DMS114 treated with DMSO at 0.1 percent for 48 hours (cell line): Measurements from ENCODE around the gene IDH3B.
A peak's percentile ranks its signal among the peaks of the same experiment; 100 is the strongest.

ENCODE experiments used
- DNase-seq: peaks from one replicate; lab custom pipeline; 2025; ENCODE audit not compliant: unreplicated experiment; lab: John Stamatoyannopoulos, UW

Gene IDH3B

GRCh38 chr20:2658414-2659354 is 5.3 kb downstream of the IDH3B start:
- DNase-seq: peak; percentile 22

GRCh38 chr20:2657674-2658073 is 6.3 kb downstream of the IDH3B start:
- DNase-seq: no peak

- no peak for DNase-seq
These were observed 6.8 kb downstream of the IDH3B start for GRCh38 chr20:2657241-2657640.

GRCh38 chr20:2656471-2657117 is 7.4 kb downstream of the IDH3B start:
- no peak for DNase-seq

- DNase-seq: no peak
These were observed 8.5 kb downstream of the IDH3B start for GRCh38 chr20:2655331-2656116.

- no peak for DNase-seq
These were observed 9.2 kb downstream of the IDH3B start for GRCh38 chr20:2654831-2655230.

- DNase-seq: no peak
These were observed 9.6 kb downstream of the IDH3B start for GRCh38 chr20:2654384-2654822.

GRCh38 chr20:2653556-2654383 is 10.2 kb downstream of the IDH3B start:
- no peak for DNase-seq

- DNase-seq: no peak
These were observed 11.1 kb downstream of the IDH3B start for GRCh38 chr20:2652724-2653555.

GRCh38 chr20:2651772-2652723 is 12.0 kb downstream of the IDH3B start, which contains the start of gene NOP56:
Gene NOP56, plus strand, starts transcription at chr20:2652632. Its CDS starts 29 bp downstream, at chr20:2652661.
- DNase-seq: peak; percentile 83

GRCh38 chr20:2643708-2644107 is 20.3 kb downstream of the IDH3B start:
- no peak for DNase-seq

- DNase-seq: no peak
These were observed 23.1 kb downstream of the IDH3B start for GRCh38 chr20:2640899-2641298.

- DNase-seq: no peak
These were observed 23.8 kb downstream of the IDH3B start for GRCh38 chr20:2640260-2640659.

GRCh38 chr20:2637246-2637645 is 26.8 kb downstream of the IDH3B start:
- no peak for DNase-seq

GRCh38 chr20:2633381-2633780 is 30.6 kb downstream of the IDH3B start:
- DNase-seq: no peak

- peak; percentile 42 for DNase-seq
These were observed 32.8 kb downstream of the IDH3B start for GRCh38 chr20:2631228-2631627.

GRCh38 chr20:2626853-2627541 is 37.0 kb downstream of the IDH3B start:
- DNase-seq: no peak

- no peak for DNase-seq
These were observed 39.0 kb downstream of the IDH3B start for GRCh38 chr20:2625062-2625461.
